SK-N-SH (cell line): Measurements from ENCODE around the gene FGF5. TPM values are rescaled to one million over a fixed set of nuclear protein-coding genes. Genes with fewer than 3 reads are reported as not detected.

ENCODE experiments used
- CTCF ChIA-PET: fragments of 300-600, 350-600 bp; formaldehyde crosslinking; extraction: SDS; loops from one replicate; lab custom pipeline; 2021; lab: Yijun Ruan, JAX
- POLR2A ChIA-PET: fragments of 350-600 bp; sonication (Branson Sonifier 250); formaldehyde crosslinking; extraction: SDS; loops from one replicate; lab custom pipeline; 2020; ENCODE audit warnings: antibody characterized with exemption, inconsistent platforms; lab: Yijun Ruan, JAX
- DNase-seq: peaks from one replicate; pipeline ENCODE4 v3.0.0; 2012
- H2AFZ ChIP-seq: fragments of 200-600 bp; sonication (generic); 2 replicates; pipeline ENCODE4 v1.8.1; 2016; ENCODE audit warnings: antibody characterized with exemption, mild to moderate bottlenecking, low read depth
- H3F3A ChIP-seq: fragments of 200-600 bp; sonication (generic); replicated peaks from 2 replicates; pipeline ENCODE3; 2016; ENCODE audit warnings: antibody characterized with exemption, mild to moderate bottlenecking; ENCODE audit not compliant: insufficient read depth
- H3K27ac ChIP-seq, 2 experiments: fragments of 200-500 bp in 1 of 2; fragments of 200-600 bp in 1 of 2; sonication (Bioruptor generic) in 1 of 2; sonication (generic), shearing (Covaris generic) in 1 of 2; 2 replicates each; pipeline versions ENCODE4 v1.5.1 to v1.6.1; 2014 to 2016; ENCODE audit warnings: low read depth in 2 of 2, inconsistent platforms in 1 of 2, low read length in 1 of 2, mild to moderate bottlenecking in 1 of 2, mixed read lengths in 1 of 2
- H3K27me3 ChIP-seq: fragments of 200-600 bp; sonication (generic), shearing (Covaris generic); 2 replicates; pipeline ENCODE4 v1.6.1; 2016; ENCODE audit warnings: mixed run types; ENCODE audit not compliant: insufficient read depth
- H3K36me3 ChIP-seq, 2 experiments: fragments of 200-500 bp in 1 of 2; fragments of 200-600 bp in 1 of 2; sonication (Bioruptor generic) in 1 of 2; sonication (generic) in 1 of 2; replicated peaks in 1 of 2; 2 replicates each; pipeline versions ENCODE3 to v1.5.1; 2014 to 2016; ENCODE audit warnings: low read length in 1 of 2, mild to moderate bottlenecking in 1 of 2; ENCODE audit not compliant: insufficient read depth in 2 of 2, control insufficient read depth in 1 of 2
- H3K4me1 ChIP-seq, 2 experiments: fragments of 200-500 bp in 1 of 2; fragments of 200-600 bp in 1 of 2; sonication (Bioruptor generic) in 1 of 2; sonication (generic), shearing (Covaris generic) in 1 of 2; 2 replicates each; pipeline versions ENCODE4 v1.5.1 to v1.6.1; 2014 to 2016; ENCODE audit warnings: low read depth in 1 of 2, low read length in 1 of 2, mixed run types in 1 of 2; ENCODE audit not compliant: insufficient read depth in 2 of 2, control insufficient read depth in 1 of 2
- H3K4me2 ChIP-seq: fragments of 200-600 bp; sonication (generic), shearing (Covaris generic); 2 replicates; pipeline ENCODE4 v1.6.1; 2017; ENCODE audit warnings: mixed run types
- H3K4me3 ChIP-seq, 2 experiments: fragments of 200-500 bp in 1 of 2; fragments of 200-600 bp in 1 of 2; sonication (Bioruptor generic) in 1 of 2; sonication (generic), shearing (Covaris generic) in 1 of 2; 2 replicates each; pipeline versions ENCODE4 v1.5.1 to v1.8.1; 2014 to 2016; ENCODE audit warnings: low read depth in 2 of 2, inconsistent platforms in 1 of 2, low read length in 1 of 2, mild to moderate bottlenecking in 1 of 2, mixed read lengths in 1 of 2, moderate library complexity in 1 of 2
- H3K79me2 ChIP-seq: fragments of 200-600 bp; sonication (generic); 2 replicates; pipeline ENCODE4 v1.8.1; 2017; ENCODE audit warnings: mild to moderate bottlenecking; ENCODE audit not compliant: insufficient read depth
- H3K9ac ChIP-seq: fragments of 200-600 bp; sonication (generic); 2 replicates; pipeline ENCODE4 v1.6.1; 2017; ENCODE audit warnings: mixed run types
- H3K9me2 ChIP-seq: fragments of 200-600 bp; sonication (generic); 2 replicates; pipeline ENCODE4 v1.6.1; 2017; ENCODE audit warnings: mixed run types
- H3K9me3 ChIP-seq: fragments of 200-600 bp; sonication (generic); 2 replicates; pipeline ENCODE4 v1.6.1; 2017; ENCODE audit warnings: mixed run types, mild to moderate bottlenecking, moderate library complexity
- H4K20me1 ChIP-seq: fragments of 200-600 bp; sonication (generic); 2 replicates; pipeline ENCODE4 v1.6.1; 2017; ENCODE audit warnings: mild to moderate bottlenecking, mixed run types; ENCODE audit not compliant: insufficient read depth
- CHD2 ChIP-seq: fragments of 150-350 bp; IDR thresholded peaks from 2 replicates; pipeline ENCODE4 v1.6.1; 2018; ENCODE audit warnings: low read length; ENCODE audit not compliant: partially characterized antibody
- ELF1 ChIP-seq: IDR thresholded peaks from 2 replicates; pipeline ENCODE4 v1.4.0; 2012
- EP300 ChIP-seq, 2 experiments: IDR thresholded peaks; 2 replicates each; pipeline versions ENCODE4 v1.4.0 to v1.6.1; 2012; ENCODE audit warnings: borderline replicate concordance in 1 of 2, low read depth in 1 of 2, low read length in 1 of 2
- EZH2phosphoT487 ChIP-seq: fragments of 200-600 bp; sonication (generic); IDR thresholded peaks from 2 replicates; pipeline ENCODE4 v1.6.1; 2017; ENCODE audit warnings: low read depth, mixed run types, mild to moderate bottlenecking, antibody characterized with exemption, moderate library complexity, borderline replicate concordance
- GABPA ChIP-seq: IDR thresholded peaks from 2 replicates; pipeline ENCODE4 v1.4.0; 2012; ENCODE audit warnings: low read depth, mild to moderate bottlenecking
- GATA2 ChIP-seq: sonication (generic); formaldehyde crosslinking; IDR thresholded peaks from 2 replicates; pipeline ENCODE4 v1.5.0; 2020; ENCODE audit warnings: mild to moderate bottlenecking, missing genetic modification reagents
- MXI1 ChIP-seq: IDR thresholded peaks from 2 replicates; pipeline ENCODE4 v1.6.1; 2012; ENCODE audit warnings: mild to moderate bottlenecking, low read depth, low read length, improper control_type of control experiment
- NFIC ChIP-seq: IDR thresholded peaks from 2 replicates; pipeline ENCODE4 v1.4.0; 2012; ENCODE audit warnings: borderline replicate concordance
- POLR2AphosphoS5 ChIP-seq: IDR thresholded peaks from 2 replicates; pipeline ENCODE4 v1.6.1; 2012; ENCODE audit warnings: low read depth, low read length
- RXRA ChIP-seq: IDR thresholded peaks from 2 replicates; pipeline ENCODE4 v1.4.0; 2012; ENCODE audit warnings: low read depth, mild to moderate bottlenecking, borderline replicate concordance
- SMC3 ChIP-seq: IDR thresholded peaks from 2 replicates; pipeline ENCODE4 v1.6.1; 2012; ENCODE audit warnings: low read depth, low read length, improper control_type of control experiment
- TCF12 ChIP-seq: IDR thresholded peaks from 2 replicates; pipeline ENCODE4 v1.4.0; 2012
- WGBS: methylation state at CpG from one replicate; pipeline ENCODE4 v1.1.6; 2017; ENCODE audit warnings: low lambda C conversion rate; 5-methylcytosine and 5-hydroxymethylcytosine counted together
- polyA plus RNA-seq, 3 experiments: library from polyadenylated mRNA; depleted of rRNA; stranded (reverse); fragments of >200 nt; gene quantifications; 2 replicates each; pipeline ENCODE4 v1.2.3, GENCODE V29; 2012
- TF ChIP-seq, protein P1 (sequence below): fragments of 150-350 bp; IDR thresholded peaks from 2 replicates; pipeline ENCODE4 v1.6.1; 2017; ENCODE audit warnings: antibody characterized with exemption, low read length, low read depth, borderline replicate concordance
- TF ChIP-seq, protein P2 (sequence below): IDR thresholded peaks from 2 replicates; pipeline ENCODE4; 2012
- TF ChIP-seq, protein P3 (sequence below): fragments of 150-350 bp; IDR thresholded peaks from 2 replicates; pipeline ENCODE4 v1.6.1; 2016; ENCODE audit warnings: mild to moderate bottlenecking, low read depth, low read length

Gene FGF5
- polyA plus RNA-seq, 1 of the 3 experiments (the other 2 are of a cell fraction), result 17.7 TPM

DNA sequence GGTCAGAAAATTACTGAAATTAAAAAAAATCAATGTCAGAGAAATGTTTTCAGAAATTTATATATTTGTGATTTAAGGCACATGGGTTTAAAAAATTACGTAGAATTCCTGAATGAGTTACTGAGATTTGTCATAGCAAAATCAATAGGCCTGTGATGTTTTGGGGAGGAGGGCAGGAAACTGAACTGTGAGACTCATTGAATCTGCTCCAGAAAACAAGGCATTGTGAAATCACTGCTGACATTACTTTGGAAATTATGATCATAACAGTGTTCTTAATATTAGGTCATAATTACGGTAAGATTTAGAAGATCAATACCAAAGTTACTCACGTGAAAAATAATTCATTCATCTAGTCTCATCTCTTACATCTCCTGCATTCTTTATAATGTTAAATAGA is 5.3 kb downstream of the FGF5 start:
- 23% methylated on average over 3 of the region's 3 CpGs for WGBS
- H3F3A ChIP-seq, result peaks cover 28% of the 10 kb centered on the region
- CTCF ChIA-PET, result no interaction called here
- peaks cover 70% of the 10 kb centered on the region for H4K20me1 ChIP-seq
- H3K9me3 ChIP-seq, result no peaks in the 10 kb centered on the region
- peak overlapping the region; percentile 30 to 99; a peak in 3 of 4 replicates for H3K27ac ChIP-seq
- H3K79me2 ChIP-seq, result peaks cover 100% of the 10 kb centered on the region
- DNase-seq, result no peak
- H3K36me3 ChIP-seq, result peaks cover 20 to 78% of the 10 kb centered on the region in 2 experiments
- no peak overlapping the region for H2AFZ ChIP-seq
- peak overlapping the region; percentile 99; the same call in 1 of the 2 replicates for H3K9ac ChIP-seq
- no peaks in the 10 kb centered on the region for H3K9me2 ChIP-seq
- POLR2A ChIA-PET, result no interaction called here
- H3K4me2 ChIP-seq, result peak overlapping the region; percentile 95
- H3K4me3 ChIP-seq, result peak overlapping the region; percentile 87 to 91; a peak in 3 of 4 replicates
- TF ChIP-seq RXRA (no peak), POLR2AphosphoS5 (no peak; the same call in 1 of the 2 replicates), TCF12 (no peak), NFIC (no peak), SMC3 (no peak), EZH2phosphoT487 (no peak), GABPA (no peak), GATA2 (CRISPR knock-in tag) (no peak), MXI1 (no peak)
- TF ChIP-seq, protein P1, sequence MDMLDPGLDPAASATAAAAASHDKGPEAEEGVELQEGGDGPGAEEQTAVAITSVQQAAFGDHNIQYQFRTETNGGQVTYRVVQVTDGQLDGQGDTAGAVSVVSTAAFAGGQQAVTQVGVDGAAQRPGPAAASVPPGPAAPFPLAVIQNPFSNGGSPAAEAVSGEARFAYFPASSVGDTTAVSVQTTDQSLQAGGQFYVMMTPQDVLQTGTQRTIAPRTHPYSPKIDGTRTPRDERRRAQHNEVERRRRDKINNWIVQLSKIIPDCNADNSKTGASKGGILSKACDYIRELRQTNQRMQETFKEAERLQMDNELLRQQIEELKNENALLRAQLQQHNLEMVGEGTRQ, result no peak
- H3K4me1 ChIP-seq, result peaks cover 4 to 8% of the 10 kb centered on the region in 2 experiments; a peak in 3 of 4 replicates
- H3K27me3 ChIP-seq, result no peaks in the 10 kb centered on the region

DNA sequence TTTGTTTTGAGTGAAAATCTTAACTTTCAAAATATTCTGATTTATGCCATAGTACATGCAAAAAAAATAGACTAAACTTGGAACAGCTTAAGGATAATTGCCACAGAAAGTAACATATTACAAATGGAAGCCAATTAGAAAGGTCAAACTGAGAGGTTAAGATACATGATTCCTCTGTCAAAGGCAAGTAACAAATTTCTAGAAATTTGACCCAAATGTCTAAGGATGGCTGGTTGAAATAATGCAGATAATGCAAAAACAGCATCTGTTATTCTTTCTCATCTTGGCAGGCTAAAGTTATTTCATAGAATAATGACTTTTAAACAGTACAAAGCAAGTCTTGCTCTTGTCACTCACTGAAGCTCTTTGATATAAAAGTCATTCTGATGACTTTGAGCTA is 10.5 kb downstream of the FGF5 start:
- ChIA-PET CTCF (interaction anchor here (1.2 kb wide), 1 partner anchor 8 kb away, joined by 3 read pairs; no protein-coding TSS in a partner anchor), POLR2A (no interaction called here)
- H3K9me3 ChIP-seq, result no peaks in the 10 kb centered on the region
- peaks cover 64% of the 10 kb centered on the region for H4K20me1 ChIP-seq
- peaks cover 100% of the 10 kb centered on the region for H3K79me2 ChIP-seq
- peaks cover 47% of the 10 kb centered on the region for H3F3A ChIP-seq
- no peaks in the 10 kb centered on the region for H3K9me2 ChIP-seq
- peak; percentile 80 for TF ChIP-seq TCF12
- TF ChIP-seq, protein P2, sequence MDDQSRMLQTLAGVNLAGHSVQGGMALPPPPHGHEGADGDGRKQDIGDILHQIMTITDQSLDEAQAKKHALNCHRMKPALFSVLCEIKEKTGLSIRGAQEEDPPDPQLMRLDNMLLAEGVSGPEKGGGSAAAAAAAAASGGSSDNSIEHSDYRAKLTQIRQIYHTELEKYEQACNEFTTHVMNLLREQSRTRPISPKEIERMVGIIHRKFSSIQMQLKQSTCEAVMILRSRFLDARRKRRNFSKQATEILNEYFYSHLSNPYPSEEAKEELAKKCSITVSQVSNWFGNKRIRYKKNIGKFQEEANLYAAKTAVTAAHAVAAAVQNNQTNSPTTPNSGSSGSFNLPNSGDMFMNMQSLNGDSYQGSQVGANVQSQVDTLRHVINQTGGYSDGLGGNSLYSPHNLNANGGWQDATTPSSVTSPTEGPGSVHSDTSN, result peak; percentile 61; the same call in 1 of the 2 replicates
- TF ChIP-seq MXI1, result no peak
- TF ChIP-seq, protein P3, sequence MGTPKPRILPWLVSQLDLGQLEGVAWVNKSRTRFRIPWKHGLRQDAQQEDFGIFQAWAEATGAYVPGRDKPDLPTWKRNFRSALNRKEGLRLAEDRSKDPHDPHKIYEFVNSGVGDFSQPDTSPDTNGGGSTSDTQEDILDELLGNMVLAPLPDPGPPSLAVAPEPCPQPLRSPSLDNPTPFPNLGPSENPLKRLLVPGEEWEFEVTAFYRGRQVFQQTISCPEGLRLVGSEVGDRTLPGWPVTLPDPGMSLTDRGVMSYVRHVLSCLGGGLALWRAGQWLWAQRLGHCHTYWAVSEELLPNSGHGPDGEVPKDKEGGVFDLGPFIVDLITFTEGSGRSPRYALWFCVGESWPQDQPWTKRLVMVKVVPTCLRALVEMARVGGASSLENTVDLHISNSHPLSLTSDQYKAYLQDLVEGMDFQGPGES, result no peak
- TF ChIP-seq, protein P1, result no peak
- TF ChIP-seq RXRA, result no peak
- no peak for TF ChIP-seq EZH2phosphoT487
- no peak for TF ChIP-seq GABPA
- peak; percentile 58; the same call in 1 of the 2 replicates for TF ChIP-seq POLR2AphosphoS5
- TF ChIP-seq ELF1, result no peak
- TF ChIP-seq CHD2, result no peak
- peak; percentile 14 to 59; a peak in 2 of 4 replicates for TF ChIP-seq EP300 (IDR thresholded peaks at IDR 0.05; ENCODE audit: borderline replicate concordance in 1 of 2, low read depth in 1 of 2, low read length in 1 of 2)
- DNase-seq, result no peak
- no peak overlapping the region for H3K9ac ChIP-seq
- peak overlapping the region; percentile 53 for H3K4me2 ChIP-seq
- no peak overlapping the region; a peak in 1 of 4 replicates for H3K4me3 ChIP-seq
- peak overlapping the region; percentile 41 to 69; a peak in 2 of 4 replicates for H3K27ac ChIP-seq
- H3K36me3 ChIP-seq, result peaks cover 29 to 95% of the 10 kb centered on the region in 2 experiments
- H3K27me3 ChIP-seq, result no peaks in the 10 kb centered on the region
- peaks cover 8% of the 10 kb centered on the region in 2 experiments; a peak in 2 of 4 replicates for H3K4me1 ChIP-seq
- no peak overlapping the region for H2AFZ ChIP-seq
